ENCODE data around the gene TRIO. TPM values are rescaled to one million over a fixed set of nuclear protein-coding genes. Genes with fewer than 3 reads are reported as not detected.

Gene TRIO
- total and polyA plus RNA-seq, 2 donors (not counting 1 experiment from before 2014, with no cell fraction given) = 134 to 281 TPM

GRCh38 chr5:14309878-14310531 lies 166.9 kb downstream of the TRIO start:
- H2AFZ ChIP-seq (ENCODE audit: low read length) = no peak overlapping the region
- H3K79me2 ChIP-seq (ENCODE audit: control insufficient read depth, insufficient read depth, low read length) = peaks cover 75% of the 10 kb centered on the region
- peaks cover 21% of the 10 kb centered on the region for H3K36me3 ChIP-seq (ENCODE audit: control insufficient read depth, insufficient read depth, low read length)
- no peak for DNase-seq (ENCODE audit: low read depth in 2 of 2)
- no peak overlapping the region for H3K9ac ChIP-seq (ENCODE audit: insufficient read depth, low read length)
- H3K4me3 ChIP-seq (replicated peaks in 1 of 4; ENCODE audit: control extremely low read depth in 1 of 4, insufficient read depth in 1 of 4, low read depth in 3 of 4, low read length in 4 of 4) = no peak overlapping the region
- H3K27ac ChIP-seq (ENCODE audit: insufficient read depth, low read length) = no peak overlapping the region
- H3K9me3 ChIP-seq (ENCODE audit: control insufficient read depth, insufficient read depth, low read depth, low read length) = no peaks in the 10 kb centered on the region
- no peaks in the 10 kb centered on the region for H3K27me3 ChIP-seq (ENCODE audit: control insufficient read depth, insufficient read depth, low read length)
- no peak for TF ChIP-seq EZH2 (IDR thresholded peaks at IDR 0.05; ENCODE audit: low read length, missing control alignments)
- TF ChIP-seq CTCF (conservative IDR thresholded peaks at IDR 0.05 in 1 of 2, IDR thresholded peaks at IDR 0.05 in 1 of 2; ENCODE audit: low read depth in 1 of 2, low read length in 2 of 2) = no peak
- H4K20me1 ChIP-seq (ENCODE audit: control insufficient read depth, extremely low read depth, insufficient read depth, low read length) = peaks cover 2% of the 10 kb centered on the region
- H3K4me1 ChIP-seq (ENCODE audit: control insufficient read depth, extremely low read depth, insufficient read depth, low read length) = no peaks in the 10 kb centered on the region
- no peak overlapping the region for H3K4me2 ChIP-seq (ENCODE audit: extremely low read depth, insufficient read depth, low read length)

- Histone ChIP-seq H3K27ac (ENCODE audit: insufficient read depth, low read length) (no peak overlapping the region), H3K9me3 (ENCODE audit: control insufficient read depth, insufficient read depth, low read depth, low read length) (no peaks in the 10 kb centered on the region), H4K20me1 (ENCODE audit: control insufficient read depth, extremely low read depth, insufficient read depth, low read length) (peaks cover 2% of the 10 kb centered on the region), H3K4me2 (ENCODE audit: extremely low read depth, insufficient read depth, low read length) (no peak overlapping the region), H3K4me3 (replicated peaks in 1 of 4; ENCODE audit: control extremely low read depth in 1 of 4, insufficient read depth in 1 of 4, low read depth in 3 of 4, low read length in 4 of 4) (no peak overlapping the region), H3K79me2 (ENCODE audit: control insufficient read depth, insufficient read depth, low read length) (peaks cover 74% of the 10 kb centered on the region), H3K27me3 (ENCODE audit: control insufficient read depth, insufficient read depth, low read length) (no peaks in the 10 kb centered on the region), H3K9ac (ENCODE audit: insufficient read depth, low read length) (no peak overlapping the region), H3K4me1 (ENCODE audit: control insufficient read depth, extremely low read depth, insufficient read depth, low read length) (peaks cover 3% of the 10 kb centered on the region), H2AFZ (ENCODE audit: low read length) (no peak overlapping the region), H3K36me3 (ENCODE audit: control insufficient read depth, insufficient read depth, low read length) (peaks cover 21% of the 10 kb centered on the region)
- DNase-seq (ENCODE audit: low read depth in 2 of 2) = no peak
- no peak for TF ChIP-seq EZH2 (IDR thresholded peaks at IDR 0.05; ENCODE audit: low read length, missing control alignments)
- no peak for TF ChIP-seq CTCF (conservative IDR thresholded peaks at IDR 0.05 in 1 of 2, IDR thresholded peaks at IDR 0.05 in 1 of 2; ENCODE audit: low read depth in 1 of 2, low read length in 2 of 2)
Measured at GRCh38 chr5:14310901-14311300, 167.8 kb downstream of the TRIO start.

- TF ChIP-seq CTCF (conservative IDR thresholded peaks at IDR 0.05 in 1 of 2, IDR thresholded peaks at IDR 0.05 in 1 of 2; ENCODE audit: low read depth in 1 of 2, low read length in 2 of 2) (no peak), EZH2 (IDR thresholded peaks at IDR 0.05; ENCODE audit: low read length, missing control alignments) (no peak)
- Histone ChIP-seq H3K27ac (ENCODE audit: insufficient read depth, low read length) (no peak overlapping the region), H3K9ac (ENCODE audit: insufficient read depth, low read length) (no peak overlapping the region), H3K27me3 (ENCODE audit: control insufficient read depth, insufficient read depth, low read length) (no peaks in the 10 kb centered on the region), H3K4me2 (ENCODE audit: extremely low read depth, insufficient read depth, low read length) (no peak overlapping the region), H3K36me3 (ENCODE audit: control insufficient read depth, insufficient read depth, low read length) (peaks cover 32% of the 10 kb centered on the region), H2AFZ (ENCODE audit: low read length) (no peak overlapping the region), H4K20me1 (ENCODE audit: control insufficient read depth, extremely low read depth, insufficient read depth, low read length) (peaks cover 2% of the 10 kb centered on the region), H3K4me1 (ENCODE audit: control insufficient read depth, extremely low read depth, insufficient read depth, low read length) (peaks cover 10% of the 10 kb centered on the region), H3K4me3 (replicated peaks in 1 of 4; ENCODE audit: control extremely low read depth in 1 of 4, insufficient read depth in 1 of 4, low read depth in 3 of 4, low read length in 4 of 4) (no peak overlapping the region), H3K79me2 (ENCODE audit: control insufficient read depth, insufficient read depth, low read length) (peaks cover 72% of the 10 kb centered on the region), H3K9me3 (ENCODE audit: control insufficient read depth, insufficient read depth, low read depth, low read length) (no peaks in the 10 kb centered on the region)
- DNase-seq (ENCODE audit: low read depth in 2 of 2) = no peak
Measured at GRCh38 chr5:14313986-14314690, 171.0 kb downstream of the TRIO start.
